Omental fat pad (tissue), 4 donors: Measurements from ENCODE around the gene CD93. TPM values are rescaled to one million over a fixed set of nuclear protein-coding genes. Genes with fewer than 3 reads are reported as not detected.
A peak's percentile ranks its signal among the peaks of the same experiment; 100 is the strongest.

ENCODE experiments used
- ATAC-seq: fragments of 150-250 bp; one replicate; pipeline ENCODE4 v1.9.1; 2016; ENCODE audit warnings: mild to moderate bottlenecking, moderate library complexity; ENCODE audit not compliant: low FRiP score
- DNase-seq: peaks from one replicate; pipeline ENCODE4 v3.0.0-alpha.2; 2019; ENCODE audit warnings: low spot score
- CTCF ChIP-seq, 3 donors: fragments of 450-650 bp; IDR thresholded peaks; one replicate each; pipeline ENCODE4 v1.5.1; 2016 to 2017; ENCODE audit warnings: antibody characterized with exemption in 3 of 3, mild to moderate bottlenecking in 3 of 3, moderate library complexity in 2 of 3
- total RNA-seq, 4 donors: library from RNA; depleted of rRNA; stranded (reverse); fragments of >200 nt; gene quantifications; one replicate each; pipeline ENCODE4 v1.1.0, GENCODE V29; 2016

The CD93 gene
- total RNA-seq, 4 donors from 2014 or later: 43.8 to 227 (median 140) TPM

- ATAC-seq: no peak
- no peak for TF ChIP-seq CTCF (IDR thresholded peaks at IDR 0.05)
- no peak for DNase-seq
These were observed 39.0 kb downstream of the CD93 start for GRCh38 chr20:23047001-23047737.

GRCh38 chr20:23046431-23046830 is 39.7 kb downstream of the CD93 start:
- no peak for DNase-seq
- no peak for TF ChIP-seq CTCF (IDR thresholded peaks at IDR 0.05)
- ATAC-seq: no peak

GRCh38 chr20:23043376-23043775 is 42.7 kb downstream of the CD93 start:
- no peak for DNase-seq
- TF ChIP-seq CTCF (IDR thresholded peaks at IDR 0.05): no peak
- ATAC-seq: no peak

- no peak for TF ChIP-seq CTCF (IDR thresholded peaks at IDR 0.05)
- ATAC-seq (no peak), DNase-seq (no peak)
These were observed 43.9 kb downstream of the CD93 start for GRCh38 chr20:23042270-23042669.

- DNase-seq: no peak
- peak; percentile 19 for ATAC-seq
- no peak for TF ChIP-seq CTCF (IDR thresholded peaks at IDR 0.05)
These were observed 46.1 kb downstream of the CD93 start for GRCh38 chr20:23039885-23040508.

- no peak for ATAC-seq
- no peak for TF ChIP-seq CTCF (IDR thresholded peaks at IDR 0.05)
- DNase-seq: no peak
These were observed 46.8 kb downstream of the CD93 start for GRCh38 chr20:23039136-23039875.
